Loucy (cell line): ENCODE measurements around the gene CD79A.
"Not testable (repeated sequence)": the region's sequence is repeated elsewhere in the genome, so short reads cannot be mapped to it uniquely, and the experiment has no call there.

Source experiments
- H2AFZ ChIP-seq: fragments of 200-600 bp; sonication (generic); 2 replicates; pipeline ENCODE4 v1.6.0; 2016; ENCODE audit warnings: antibody characterized with exemption, mild to moderate bottlenecking, low read length, moderate library complexity
- H3F3A ChIP-seq: fragments of 200-600 bp; 2 replicates; pipeline ENCODE4 v1.6.0; 2016; ENCODE audit warnings: antibody characterized with exemption, low read depth, mild to moderate bottlenecking
- H3K27me3 ChIP-seq: fragments of 200-600 bp; sonication (generic); 2 replicates; pipeline ENCODE4 v1.6.1; 2014; ENCODE audit warnings: low read length, mild to moderate bottlenecking; ENCODE audit not compliant: insufficient read depth, poor library complexity, severe bottlenecking
- H3K36me3 ChIP-seq: fragments of 200-600 bp; sonication (generic); 2 replicates; pipeline ENCODE4 v1.6.1; 2016; ENCODE audit warnings: low read length; ENCODE audit not compliant: insufficient read depth
- H3K4me1 ChIP-seq: fragments of 200-600 bp; sonication (generic); 2 replicates; pipeline ENCODE4 v1.5.1; 2014; ENCODE audit warnings: low read length, mild to moderate bottlenecking; ENCODE audit not compliant: insufficient read depth, poor library complexity, severe bottlenecking
- H3K4me2 ChIP-seq: fragments of 200-600 bp; sonication (generic); 2 replicates; pipeline ENCODE4 v1.6.0; 2014; ENCODE audit warnings: antibody characterized with exemption, low read length, low read depth, mild to moderate bottlenecking; ENCODE audit not compliant: poor library complexity, severe bottlenecking
- H3K4me3 ChIP-seq: fragments of 200-600 bp; sonication (generic); 2 replicates; pipeline ENCODE4 v1.5.1; 2014; ENCODE audit warnings: low read length, mild to moderate bottlenecking, mixed read lengths; ENCODE audit not compliant: poor library complexity, severe bottlenecking
- H3K79me2 ChIP-seq: fragments of 200-600 bp; sonication (generic); 2 replicates; pipeline ENCODE4 v1.6.1; 2014; ENCODE audit warnings: low read length; ENCODE audit not compliant: insufficient read depth
- H3K9ac ChIP-seq: fragments of 200-600 bp; sonication (generic); 2 replicates; pipeline ENCODE4 v1.6.0; 2014; ENCODE audit warnings: mild to moderate bottlenecking, low read depth, low read length, moderate library complexity; ENCODE audit not compliant: poor library complexity, severe bottlenecking
- H3K9me2 ChIP-seq: fragments of 200-600 bp; sonication (generic); replicated peaks from 2 replicates; pipeline ENCODE4 v1.6.1; 2016; ENCODE audit warnings: low read depth, low read length, mixed read lengths
- H3K9me3 ChIP-seq: fragments of 200-600 bp; sonication (generic); 2 replicates; pipeline ENCODE4 v1.6.1; 2014; ENCODE audit warnings: mild to moderate bottlenecking, antibody characterized with exemption, low read length, low read depth; ENCODE audit not compliant: insufficient read depth
- H4K20me1 ChIP-seq: fragments of 200-600 bp; sonication (generic); 2 replicates; pipeline ENCODE4 v1.6.0; 2014; ENCODE audit warnings: antibody characterized with exemption, low read length, mild to moderate bottlenecking; ENCODE audit not compliant: insufficient read depth, poor library complexity, severe bottlenecking
- EZH2phosphoT487 ChIP-seq: fragments of 200-600 bp; IDR thresholded peaks from 2 replicates; pipeline ENCODE4 v1.6.1; 2018; ENCODE audit warnings: antibody characterized with exemption, mild to moderate bottlenecking, moderate library complexity, borderline replicate concordance
- TF ChIP-seq, protein P1 (sequence below): fragments of 200-600 bp; sonication (generic); conservative IDR thresholded peaks from 2 replicates; pipeline ENCODE4 v1.5.1; 2014; ENCODE audit warnings: mild to moderate bottlenecking, antibody characterized with exemption, low read length

The CD79A gene

DNA sequence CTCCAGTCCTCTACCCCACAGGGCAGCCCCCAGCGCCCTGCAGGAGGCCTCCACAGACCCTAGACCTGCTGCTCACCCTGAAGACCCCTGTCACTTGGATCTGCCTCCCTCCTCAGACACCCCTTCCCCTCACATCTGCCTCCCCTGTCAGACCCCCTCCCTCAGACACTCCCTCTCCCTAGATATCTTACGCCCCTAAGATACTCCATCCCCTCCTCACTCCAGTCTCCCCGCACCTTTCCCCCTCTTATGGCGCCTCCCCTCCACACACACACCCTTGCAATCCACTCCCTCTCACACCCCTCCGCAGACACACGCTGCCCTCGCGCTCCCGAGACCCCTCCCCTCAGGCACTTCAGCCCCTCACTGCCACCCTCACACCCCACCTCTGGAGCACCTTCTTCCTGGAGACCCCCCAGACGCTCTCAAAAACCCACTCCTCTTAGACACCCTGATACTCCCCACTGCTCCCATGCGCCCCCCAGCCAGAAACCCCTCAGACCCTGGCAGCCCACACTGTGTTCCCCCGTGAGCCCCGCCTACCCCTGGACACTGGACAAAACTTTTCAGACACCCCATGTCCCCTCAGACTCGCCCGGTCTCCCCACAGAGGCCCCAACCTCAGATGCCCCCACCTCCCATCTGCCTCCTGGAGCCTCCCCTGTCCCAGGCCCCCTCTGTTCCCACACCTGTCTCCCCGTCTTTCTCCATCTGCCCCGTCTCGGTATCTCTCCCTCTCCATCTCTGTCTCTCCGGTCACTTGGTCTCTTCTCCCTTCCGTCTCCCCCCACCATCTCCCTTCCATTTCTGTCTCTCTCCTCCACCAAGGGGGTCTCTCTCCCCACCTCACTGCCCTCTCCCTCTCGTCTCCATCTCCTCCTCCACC is 36.7 kb downstream of the CD79A start:
- Histone ChIP-seq H3K4me1 (no peaks in the 10 kb centered on the region), H2AFZ (no peak overlapping the region), H3K27me3 (no peaks in the 10 kb centered on the region), H3F3A (no peaks in the 10 kb centered on the region), H3K4me3 (no peak overlapping the region), H3K4me2 (no peak overlapping the region), H3K36me3 (no peaks in the 10 kb centered on the region; the same call in 1 of the 2 replicates), H3K9ac (no peak overlapping the region), H4K20me1 (no peaks in the 10 kb centered on the region), H3K9me3 (no peaks in the 10 kb centered on the region), H3K9me2 (no peaks in the 10 kb centered on the region), H3K79me2 (no peaks in the 10 kb centered on the region)
- TF ChIP-seq, protein P1, sequence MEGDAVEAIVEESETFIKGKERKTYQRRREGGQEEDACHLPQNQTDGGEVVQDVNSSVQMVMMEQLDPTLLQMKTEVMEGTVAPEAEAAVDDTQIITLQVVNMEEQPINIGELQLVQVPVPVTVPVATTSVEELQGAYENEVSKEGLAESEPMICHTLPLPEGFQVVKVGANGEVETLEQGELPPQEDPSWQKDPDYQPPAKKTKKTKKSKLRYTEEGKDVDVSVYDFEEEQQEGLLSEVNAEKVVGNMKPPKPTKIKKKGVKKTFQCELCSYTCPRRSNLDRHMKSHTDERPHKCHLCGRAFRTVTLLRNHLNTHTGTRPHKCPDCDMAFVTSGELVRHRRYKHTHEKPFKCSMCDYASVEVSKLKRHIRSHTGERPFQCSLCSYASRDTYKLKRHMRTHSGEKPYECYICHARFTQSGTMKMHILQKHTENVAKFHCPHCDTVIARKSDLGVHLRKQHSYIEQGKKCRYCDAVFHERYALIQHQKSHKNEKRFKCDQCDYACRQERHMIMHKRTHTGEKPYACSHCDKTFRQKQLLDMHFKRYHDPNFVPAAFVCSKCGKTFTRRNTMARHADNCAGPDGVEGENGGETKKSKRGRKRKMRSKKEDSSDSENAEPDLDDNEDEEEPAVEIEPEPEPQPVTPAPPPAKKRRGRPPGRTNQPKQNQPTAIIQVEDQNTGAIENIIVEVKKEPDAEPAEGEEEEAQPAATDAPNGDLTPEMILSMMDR, result no peak
- no peak for TF ChIP-seq EZH2phosphoT487

DNA sequence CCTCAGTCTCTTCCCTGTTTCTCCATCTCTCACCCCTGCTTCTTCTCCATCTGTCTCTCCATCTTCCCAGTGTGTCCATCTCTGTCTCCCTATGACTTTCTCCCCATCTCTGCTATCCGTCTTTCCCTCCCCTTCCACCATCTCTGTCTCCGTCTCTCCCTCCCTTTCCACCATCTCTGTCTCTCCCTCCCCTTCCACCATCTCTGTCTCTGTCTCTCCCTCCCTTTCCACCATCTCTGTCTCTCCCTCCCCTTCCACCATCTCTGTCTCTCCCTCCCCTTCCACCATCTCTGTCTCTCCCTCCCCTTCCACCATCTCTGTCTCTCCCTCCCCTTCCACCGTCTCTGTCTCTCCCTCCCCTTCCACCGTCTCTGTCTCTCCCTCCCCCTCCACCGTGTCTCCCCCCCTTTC is 37.4 kb downstream of the CD79A start:
- H3K36me3 ChIP-seq, H2AFZ ChIP-seq, H3K9me2 ChIP-seq, H3K4me2 ChIP-seq, H3K9me3 ChIP-seq, H3K27me3 ChIP-seq, H3K79me2 ChIP-seq, H3K4me1 ChIP-seq, H3K4me3 ChIP-seq, H4K20me1 ChIP-seq, H3K9ac ChIP-seq, H3F3A ChIP-seq: not testable (repeated sequence)

DNA sequence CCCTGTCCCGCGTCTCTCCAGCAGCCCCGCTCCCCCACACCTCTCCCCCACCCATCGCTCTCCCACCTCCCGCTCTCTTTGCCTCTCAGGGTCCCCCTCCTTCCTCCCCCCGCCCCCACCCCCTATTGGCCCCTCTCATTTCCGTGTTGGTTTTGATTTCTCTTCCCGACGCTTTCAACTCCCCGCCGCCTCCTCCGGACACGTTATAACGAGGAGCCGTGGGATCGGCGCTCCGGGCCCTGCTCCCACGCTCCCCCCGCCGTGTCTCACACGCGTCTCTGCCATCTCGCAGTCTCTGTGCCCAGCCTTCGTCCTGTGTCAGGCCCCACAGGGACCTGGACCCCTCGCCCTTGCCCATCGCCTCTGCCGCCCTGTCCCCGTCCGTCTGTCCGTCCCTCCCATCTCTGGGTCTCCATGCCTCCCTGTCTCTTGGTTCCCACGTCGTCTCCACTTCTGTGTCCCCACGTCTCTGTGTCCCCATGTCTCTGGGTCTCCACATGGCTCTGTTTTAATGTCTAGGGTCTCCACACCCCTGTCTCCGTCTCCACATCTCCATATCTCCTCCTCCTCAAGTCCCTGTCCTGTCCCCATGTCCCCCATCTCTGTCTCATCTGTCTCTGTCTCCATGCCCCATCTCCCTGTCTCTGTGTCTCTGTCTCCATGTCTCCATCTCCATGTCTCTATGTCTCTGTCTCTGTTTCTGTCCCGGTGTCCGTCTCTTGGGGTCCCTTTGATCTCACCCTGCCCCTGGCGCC is 38.1 kb downstream of the CD79A start:
- H2AFZ ChIP-seq, result no peak overlapping the region
- H3K4me3 ChIP-seq, result no peak overlapping the region
- H3K79me2 ChIP-seq, result no peaks in the 10 kb centered on the region
- H3K4me2 ChIP-seq, result no peak overlapping the region
- H4K20me1 ChIP-seq, result no peaks in the 10 kb centered on the region
- no peaks in the 10 kb centered on the region for H3K27me3 ChIP-seq
- no peak overlapping the region for H3K9ac ChIP-seq
- H3F3A ChIP-seq, result no peaks in the 10 kb centered on the region
- H3K36me3 ChIP-seq, result no peaks in the 10 kb centered on the region; the same call in 1 of the 2 replicates
- H3K4me1 ChIP-seq, result no peaks in the 10 kb centered on the region
- H3K9me3 ChIP-seq, result no peaks in the 10 kb centered on the region
- TF ChIP-seq EZH2phosphoT487, result no peak
- TF ChIP-seq, protein P1, result no peak
- no peaks in the 10 kb centered on the region for H3K9me2 ChIP-seq
